Activated naive CD4-positive, alpha-beta T cell treated with anti-CD3 and anti-CD28 coated beads, Interleukin-2, amount 10 ng/mL, durations not matched to agents 7 days and 5 days (primary cell): ENCODE data around the gene SCARB1.

Experiments used
- CTCF ChIA-PET: fragments of 350-600 bp; sonication (Branson Sonifier 250); formaldehyde crosslinking; loops from one replicate; lab custom pipeline; 2021; ENCODE audit warnings: antibody characterized with exemption; lab: Charles Lee
- DNase-seq: peaks from one replicate; pipeline ENCODE4 v3.0.0-alpha.2; 2020
- H3K27ac Mint-ChIP-seq: one replicate; pipeline ENCODE4 v1.8.0; 2021; ENCODE audit warnings: mild to moderate bottlenecking, moderate library complexity, mixed read lengths
- H3K27me3 Mint-ChIP-seq: one replicate; pipeline ENCODE4 v1.8.0; 2021; ENCODE audit warnings: mild to moderate bottlenecking, mixed read lengths
- H3K36me3 Mint-ChIP-seq: one replicate; pipeline ENCODE4 v1.8.0; 2021; ENCODE audit warnings: mixed read lengths
- H3K4me1 Mint-ChIP-seq: one replicate; pipeline ENCODE4 v1.8.0; 2021; ENCODE audit warnings: mixed read lengths
- H3K4me3 Mint-ChIP-seq: one replicate; pipeline ENCODE4 v1.8.0; 2021; ENCODE audit warnings: mild to moderate bottlenecking, moderate library complexity, mixed read lengths
- H3K9me3 Mint-ChIP-seq: one replicate; pipeline ENCODE4 v1.8.0; 2021; ENCODE audit warnings: mixed read lengths

Gene SCARB1

DNA sequence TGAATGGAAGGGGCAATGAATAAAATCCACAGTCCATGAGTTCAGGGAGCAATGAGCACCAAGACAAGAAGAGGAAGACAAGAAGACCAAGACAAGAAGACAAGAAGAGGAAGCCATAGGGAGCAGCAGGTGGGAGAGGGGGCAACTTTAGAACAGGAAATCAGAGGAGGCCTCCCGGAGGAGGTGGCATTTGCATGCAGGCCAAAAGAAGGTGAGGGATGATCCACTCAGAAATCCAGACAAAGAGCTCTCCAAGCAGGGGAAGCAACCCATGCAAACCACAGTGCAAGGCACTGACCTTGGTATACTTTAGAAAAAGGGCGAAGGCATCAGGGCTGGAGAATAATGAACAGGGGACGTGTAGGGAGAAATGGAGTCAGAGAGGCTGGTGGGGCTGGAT is 58.6 kb downstream of the SCARB1 start:
- CTCF ChIA-PET = interaction anchor here (0.6 kb wide), 1 partner anchor 1061 kb away, joined by 3 read pairs; no protein-coding TSS in a partner anchor
- Mint-ChIP-seq H3K4me3 (no peak overlapping the region), H3K27me3 (no peaks in the 10 kb centered on the region), H3K36me3 (no peaks in the 10 kb centered on the region), H3K4me1 (no peaks in the 10 kb centered on the region), H3K9me3 (no peaks in the 10 kb centered on the region), H3K27ac (no peak overlapping the region)
- no peak for DNase-seq

DNA sequence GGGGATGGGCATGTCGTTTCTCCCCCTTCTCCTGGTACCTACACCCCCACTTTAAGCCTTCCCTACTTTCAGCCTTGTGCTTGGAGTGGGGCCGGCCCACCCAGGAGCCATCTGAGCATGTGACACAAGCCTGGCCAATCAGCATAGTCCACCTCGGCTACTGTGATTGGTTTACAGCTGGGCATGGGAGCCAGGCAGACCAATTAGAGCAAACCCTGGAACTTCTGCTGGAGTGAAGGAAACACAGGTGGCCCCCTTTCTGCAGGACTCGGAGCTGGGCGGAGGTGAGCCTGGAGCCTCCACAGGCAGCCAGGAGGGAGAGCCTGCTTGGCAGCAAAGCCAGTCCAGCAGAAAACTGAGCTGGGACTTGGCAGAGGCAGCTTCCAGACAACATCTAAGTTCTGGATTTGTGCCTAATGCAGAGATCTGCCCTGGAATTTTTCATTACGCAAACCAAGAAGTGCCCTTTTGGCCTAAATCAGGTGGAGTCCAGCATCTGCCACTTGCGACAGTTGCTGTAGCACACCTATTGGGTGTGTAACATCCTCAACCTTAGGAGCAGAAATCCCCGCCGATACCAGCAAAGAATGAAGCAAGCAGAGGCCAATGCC is 59.5 kb downstream of the SCARB1 start:
- H3K4me3 Mint-ChIP-seq = no peak overlapping the region
- no peaks in the 10 kb centered on the region for H3K36me3 Mint-ChIP-seq
- no peak for DNase-seq
- H3K9me3 Mint-ChIP-seq = no peaks in the 10 kb centered on the region
- no peaks in the 10 kb centered on the region for H3K4me1 Mint-ChIP-seq
- no peaks in the 10 kb centered on the region for H3K27me3 Mint-ChIP-seq
- CTCF ChIA-PET = no interaction called here
- no peak overlapping the region for H3K27ac Mint-ChIP-seq

DNA sequence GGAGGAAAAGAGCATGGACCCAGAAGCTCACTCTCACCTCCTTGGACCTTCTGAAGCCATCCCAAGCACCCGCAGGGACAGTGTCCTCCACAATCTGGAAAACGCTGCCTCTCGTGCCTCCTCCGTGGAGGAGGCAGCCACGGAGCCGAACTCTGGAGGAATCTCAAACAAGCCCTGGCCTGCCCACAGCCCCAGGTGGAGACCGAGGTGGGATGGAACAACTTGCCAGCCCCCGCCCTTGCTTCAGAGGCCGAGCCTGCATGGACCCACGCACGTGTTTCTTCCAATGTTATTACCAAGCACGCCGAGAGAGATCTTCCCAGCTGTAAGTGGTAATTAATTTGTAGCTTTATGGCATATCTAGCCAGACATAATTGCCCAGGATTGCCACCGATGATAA is 61.3 kb downstream of the SCARB1 start:
- no peak overlapping the region for H3K4me3 Mint-ChIP-seq
- H3K27me3 Mint-ChIP-seq = no peaks in the 10 kb centered on the region
- no peak for DNase-seq
- no peaks in the 10 kb centered on the region for H3K9me3 Mint-ChIP-seq
- H3K4me1 Mint-ChIP-seq = no peaks in the 10 kb centered on the region
- CTCF ChIA-PET = no interaction called here
- no peak overlapping the region for H3K27ac Mint-ChIP-seq
- no peaks in the 10 kb centered on the region for H3K36me3 Mint-ChIP-seq

DNA sequence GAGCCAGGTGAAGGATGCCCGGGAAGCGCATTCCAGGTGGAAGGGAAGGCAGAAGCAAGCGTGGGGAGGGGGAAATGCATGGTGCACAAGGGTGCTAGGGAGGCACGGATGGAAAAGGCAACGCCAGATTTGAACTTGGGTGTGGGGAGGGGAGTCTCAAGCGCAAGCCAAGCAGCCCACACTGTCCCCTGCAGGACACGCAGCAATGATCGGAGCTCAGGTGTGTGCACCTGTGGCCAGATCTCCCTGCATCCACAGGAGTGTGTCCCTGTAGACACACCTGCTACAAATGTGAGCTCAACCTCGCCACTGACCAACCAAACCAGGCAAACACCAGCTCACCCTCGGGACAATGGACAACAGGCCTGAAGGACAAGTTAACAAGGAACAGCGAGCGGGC is 63.2 kb downstream of the SCARB1 start:
- H3K36me3 Mint-ChIP-seq = no peaks in the 10 kb centered on the region
- H3K9me3 Mint-ChIP-seq = no peaks in the 10 kb centered on the region
- peaks cover 12% of the 10 kb centered on the region for H3K4me1 Mint-ChIP-seq
- DNase-seq = no peak
- no peaks in the 10 kb centered on the region for H3K27me3 Mint-ChIP-seq
- H3K27ac Mint-ChIP-seq = no peak overlapping the region
- no peak overlapping the region for H3K4me3 Mint-ChIP-seq
- CTCF ChIA-PET = interaction anchor here (0.6 kb wide), 1 partner anchor 904 kb away, joined by 3 read pairs; no protein-coding TSS in a partner anchor

DNA sequence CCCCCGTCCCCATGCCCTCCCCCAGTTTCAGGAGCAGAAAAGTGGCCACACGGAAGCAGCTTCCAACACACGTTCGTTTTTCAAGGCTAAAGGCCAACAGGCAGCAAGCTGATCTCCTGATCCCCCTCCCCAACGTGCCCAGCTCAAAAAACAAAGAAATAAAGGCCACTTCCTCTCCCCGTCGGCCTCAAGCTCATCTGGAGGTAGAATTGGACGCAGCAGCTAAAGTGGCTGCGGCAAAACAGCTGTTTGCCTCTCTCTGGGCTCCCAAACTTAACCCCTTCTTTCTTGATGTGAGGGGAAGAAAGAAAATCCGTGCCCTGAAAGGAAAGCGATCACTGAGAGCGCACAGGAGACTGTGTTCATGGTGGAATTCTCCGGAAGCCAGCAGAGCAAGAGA is 66.3 kb downstream of the SCARB1 start:
- DNase-seq = no peak
- Mint-ChIP-seq H3K27ac (no peak overlapping the region), H3K36me3 (no peaks in the 10 kb centered on the region), H3K4me1 (peaks cover 12% of the 10 kb centered on the region), H3K27me3 (no peaks in the 10 kb centered on the region), H3K4me3 (no peak overlapping the region), H3K9me3 (no peaks in the 10 kb centered on the region)
- CTCF ChIA-PET = no interaction called here

DNA sequence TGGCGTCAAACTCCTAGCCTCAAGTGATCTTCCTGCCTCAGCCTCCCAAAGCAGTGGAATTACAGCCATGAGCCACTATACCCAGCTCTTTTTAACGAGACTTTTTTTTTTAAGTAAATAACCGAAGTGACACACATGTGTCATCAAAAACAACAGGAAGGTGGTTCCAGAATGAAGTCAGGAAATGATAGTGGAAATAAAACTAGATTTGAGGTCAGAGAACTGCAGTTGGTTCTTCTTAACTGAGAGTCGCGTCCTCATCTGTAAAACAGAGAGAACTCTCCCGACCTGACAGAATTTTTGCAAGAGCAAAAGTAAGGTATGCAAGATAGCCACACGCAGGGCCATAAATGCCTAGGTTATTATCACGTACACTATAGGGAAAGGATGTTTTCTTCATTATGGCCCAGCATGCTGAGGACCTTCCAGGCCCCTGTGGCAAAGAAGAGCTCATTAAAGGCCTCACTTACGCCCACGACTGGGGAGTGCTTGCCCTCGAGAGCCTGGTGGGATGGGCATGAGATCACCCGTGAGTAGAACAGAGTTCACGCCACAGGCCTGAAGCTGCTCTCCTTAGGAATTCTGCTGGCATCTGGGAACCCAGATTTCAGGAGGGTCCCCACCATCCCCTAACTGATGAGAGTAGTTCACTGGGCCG is 67.2 kb downstream of the SCARB1 start:
- Mint-ChIP-seq H3K27me3 (no peaks in the 10 kb centered on the region), H3K4me3 (no peak overlapping the region), H3K4me1 (peaks cover 12% of the 10 kb centered on the region), H3K36me3 (no peaks in the 10 kb centered on the region), H3K27ac (no peak overlapping the region), H3K9me3 (no peaks in the 10 kb centered on the region)
- CTCF ChIA-PET = no interaction called here
- no peak for DNase-seq

DNA sequence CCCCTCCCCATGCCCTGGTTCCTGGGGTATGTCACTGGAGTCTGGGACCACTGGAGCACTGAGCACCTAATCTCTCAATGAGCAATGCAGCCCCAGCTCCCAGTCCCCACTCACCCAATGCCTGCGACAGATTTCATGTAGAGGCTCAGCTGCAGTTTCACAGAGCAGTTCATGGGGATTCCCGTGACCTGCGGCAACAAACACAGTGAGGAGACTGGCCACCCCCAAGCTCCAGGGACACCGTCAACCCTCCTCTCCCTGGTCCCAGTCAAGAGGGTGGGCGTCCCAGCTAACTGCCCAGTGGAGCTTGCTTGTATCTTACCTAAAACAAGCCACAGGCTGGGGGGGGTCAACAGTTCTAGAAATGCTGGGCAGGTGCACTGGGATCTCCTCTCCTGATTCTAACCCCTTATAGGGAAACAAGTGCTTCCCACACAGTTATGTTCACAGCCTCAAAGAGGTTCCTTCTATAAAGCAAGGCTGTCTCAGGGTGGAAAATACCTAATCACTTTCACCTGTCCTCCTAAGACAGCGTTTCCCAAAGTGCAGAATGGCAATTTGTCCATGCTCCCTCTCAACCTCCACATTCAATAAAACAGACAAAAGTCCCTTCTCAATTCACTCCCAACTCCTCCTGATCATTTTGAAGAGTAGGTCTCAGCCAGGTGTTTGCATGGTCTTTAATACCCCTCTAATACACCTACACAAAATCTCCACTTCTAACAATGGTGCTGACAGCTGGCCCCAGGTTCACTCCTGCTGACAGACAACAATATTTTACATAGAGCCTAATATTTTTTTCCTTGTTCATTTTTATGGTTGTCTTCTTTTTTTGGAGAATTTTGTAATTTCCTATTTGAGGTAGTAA is 68.3 kb downstream of the SCARB1 start:
- DNase-seq = no peak
- Mint-ChIP-seq H3K4me1 (peaks cover 12% of the 10 kb centered on the region), H3K27me3 (no peaks in the 10 kb centered on the region), H3K36me3 (no peaks in the 10 kb centered on the region), H3K4me3 (no peak overlapping the region), H3K9me3 (no peaks in the 10 kb centered on the region), H3K27ac (no peak overlapping the region)
- CTCF ChIA-PET = no interaction called here

DNA sequence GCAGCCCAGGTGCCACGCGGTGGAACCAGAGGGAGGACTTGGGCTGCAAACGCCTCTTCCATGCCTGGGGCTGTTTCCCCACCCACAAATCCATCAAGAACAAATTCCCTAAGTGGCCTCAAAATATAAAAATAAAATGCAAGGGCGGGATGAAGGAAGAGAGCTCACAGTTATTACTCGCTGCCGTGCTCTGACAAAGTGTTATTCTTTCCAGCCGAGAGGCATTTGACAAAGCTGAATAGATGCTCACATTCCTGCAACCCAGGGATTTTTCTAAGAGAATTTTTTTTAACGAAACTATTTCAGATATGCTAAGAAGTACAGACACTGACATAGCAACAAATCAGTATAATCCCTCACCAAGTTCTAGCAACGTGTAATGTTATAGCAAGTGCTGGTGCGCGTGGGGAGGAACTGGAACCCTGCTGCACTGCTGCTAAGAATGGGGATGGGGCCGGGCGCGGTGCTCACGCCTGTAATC is 70.7 kb downstream of the SCARB1 start:
- Mint-ChIP-seq H3K36me3 (no peaks in the 10 kb centered on the region), H3K4me3 (no peak overlapping the region), H3K4me1 (peaks cover 12% of the 10 kb centered on the region), H3K27ac (no peak overlapping the region), H3K27me3 (no peaks in the 10 kb centered on the region), H3K9me3 (no peaks in the 10 kb centered on the region)
- DNase-seq = no peak
- CTCF ChIA-PET = no interaction called here

DNA sequence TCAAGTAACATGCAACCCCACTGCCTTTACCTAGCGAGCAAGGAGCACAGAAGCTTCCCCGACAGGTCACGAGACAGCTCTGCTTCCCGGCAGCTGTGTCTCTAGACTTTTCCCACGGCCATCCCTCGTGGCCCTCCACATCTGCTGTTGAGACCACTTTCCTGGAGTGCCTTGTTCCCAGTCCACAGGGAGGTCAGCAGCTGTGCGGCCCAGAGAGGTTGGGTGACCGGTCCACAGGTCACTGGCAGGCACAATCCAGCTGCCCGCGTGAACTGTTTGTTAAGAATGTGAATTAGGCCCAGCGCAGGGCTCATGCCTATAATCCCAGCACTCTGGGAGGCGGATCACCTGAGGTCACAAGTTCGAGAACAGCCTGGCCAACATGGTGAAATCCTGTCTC is 71.5 kb downstream of the SCARB1 start:
- Mint-ChIP-seq H3K27ac (no peak overlapping the region), H3K9me3 (no peaks in the 10 kb centered on the region), H3K27me3 (no peaks in the 10 kb centered on the region), H3K4me3 (no peak overlapping the region), H3K4me1 (peaks cover 12% of the 10 kb centered on the region), H3K36me3 (no peaks in the 10 kb centered on the region)
- no peak for DNase-seq
- CTCF ChIA-PET = no interaction called here

DNA sequence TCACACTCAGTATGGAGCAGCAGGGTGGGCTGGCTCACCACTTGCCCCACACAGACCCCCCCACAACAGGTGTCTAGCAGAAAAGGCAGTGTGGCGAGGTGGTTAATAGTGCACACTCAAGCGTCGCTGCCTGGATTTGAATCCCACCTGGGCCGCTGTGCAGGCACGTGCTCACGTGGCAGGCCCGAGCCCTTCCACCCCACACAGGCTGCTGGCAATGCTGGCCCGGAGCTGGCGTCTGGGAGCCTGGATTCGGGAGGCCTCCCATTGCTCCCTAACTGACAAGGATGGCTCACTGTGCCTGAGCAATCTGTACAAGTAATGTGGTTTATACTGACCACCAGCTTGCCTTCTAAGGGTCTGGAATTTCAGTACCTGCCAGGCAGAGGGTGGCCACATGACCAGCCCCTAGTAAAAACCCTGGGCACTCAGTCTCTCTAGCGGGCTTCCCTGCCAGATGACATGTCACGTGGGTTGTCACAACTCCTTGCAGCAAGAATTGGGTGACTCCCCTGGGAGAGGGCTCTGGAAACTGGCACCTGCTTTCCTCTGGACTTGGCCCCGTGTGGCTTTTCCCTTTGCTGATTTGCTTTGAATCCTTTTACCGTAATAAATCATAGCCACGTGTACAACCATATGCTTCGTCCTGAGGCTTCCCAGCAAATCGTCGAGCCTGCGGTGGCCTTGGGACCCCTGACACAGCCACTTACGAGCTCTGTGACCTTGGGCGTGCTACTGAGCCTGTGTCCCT is 72.8 kb downstream of the SCARB1 start:
- no peaks in the 10 kb centered on the region for H3K9me3 Mint-ChIP-seq
- no peaks in the 10 kb centered on the region for H3K4me1 Mint-ChIP-seq
- DNase-seq = no peak
- H3K27me3 Mint-ChIP-seq = no peaks in the 10 kb centered on the region
- H3K4me3 Mint-ChIP-seq = no peak overlapping the region
- H3K36me3 Mint-ChIP-seq = no peaks in the 10 kb centered on the region
- H3K27ac Mint-ChIP-seq = no peak overlapping the region
- CTCF ChIA-PET = no interaction called here

DNA sequence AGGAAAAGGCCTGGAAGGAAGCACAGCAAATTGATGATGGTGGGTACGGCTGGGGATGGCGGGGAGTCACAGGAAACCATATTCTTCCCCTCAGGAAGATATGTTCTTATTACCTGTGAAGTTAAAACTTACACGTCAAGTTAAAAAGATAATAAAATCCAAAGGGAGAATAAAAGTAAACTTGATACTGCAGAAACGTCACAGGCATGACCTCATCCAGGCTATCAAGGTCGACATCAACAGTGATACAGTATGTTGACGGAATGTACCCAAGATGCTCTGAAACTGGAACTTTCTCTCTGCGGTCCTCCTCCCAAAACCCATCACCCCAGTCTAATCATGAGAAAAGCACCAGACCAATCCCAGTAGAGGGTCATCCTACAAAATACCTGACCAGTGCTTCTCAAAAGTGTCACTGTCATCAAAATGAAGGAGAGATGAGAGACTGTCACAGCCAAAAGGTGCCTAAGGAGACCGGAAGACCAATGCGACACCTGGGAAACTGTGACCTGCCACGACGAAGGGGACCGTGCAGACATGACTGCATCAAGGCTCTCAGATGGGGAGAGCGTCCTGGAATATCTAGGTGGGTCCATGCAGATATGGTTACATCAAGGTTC is 74.6 kb downstream of the SCARB1 start:
- Mint-ChIP-seq H3K9me3 (no peaks in the 10 kb centered on the region), H3K36me3 (no peaks in the 10 kb centered on the region), H3K27ac (no peak overlapping the region), H3K27me3 (no peaks in the 10 kb centered on the region), H3K4me1 (no peaks in the 10 kb centered on the region), H3K4me3 (no peak overlapping the region)
- CTCF ChIA-PET = no interaction called here
- DNase-seq = no peak

DNA sequence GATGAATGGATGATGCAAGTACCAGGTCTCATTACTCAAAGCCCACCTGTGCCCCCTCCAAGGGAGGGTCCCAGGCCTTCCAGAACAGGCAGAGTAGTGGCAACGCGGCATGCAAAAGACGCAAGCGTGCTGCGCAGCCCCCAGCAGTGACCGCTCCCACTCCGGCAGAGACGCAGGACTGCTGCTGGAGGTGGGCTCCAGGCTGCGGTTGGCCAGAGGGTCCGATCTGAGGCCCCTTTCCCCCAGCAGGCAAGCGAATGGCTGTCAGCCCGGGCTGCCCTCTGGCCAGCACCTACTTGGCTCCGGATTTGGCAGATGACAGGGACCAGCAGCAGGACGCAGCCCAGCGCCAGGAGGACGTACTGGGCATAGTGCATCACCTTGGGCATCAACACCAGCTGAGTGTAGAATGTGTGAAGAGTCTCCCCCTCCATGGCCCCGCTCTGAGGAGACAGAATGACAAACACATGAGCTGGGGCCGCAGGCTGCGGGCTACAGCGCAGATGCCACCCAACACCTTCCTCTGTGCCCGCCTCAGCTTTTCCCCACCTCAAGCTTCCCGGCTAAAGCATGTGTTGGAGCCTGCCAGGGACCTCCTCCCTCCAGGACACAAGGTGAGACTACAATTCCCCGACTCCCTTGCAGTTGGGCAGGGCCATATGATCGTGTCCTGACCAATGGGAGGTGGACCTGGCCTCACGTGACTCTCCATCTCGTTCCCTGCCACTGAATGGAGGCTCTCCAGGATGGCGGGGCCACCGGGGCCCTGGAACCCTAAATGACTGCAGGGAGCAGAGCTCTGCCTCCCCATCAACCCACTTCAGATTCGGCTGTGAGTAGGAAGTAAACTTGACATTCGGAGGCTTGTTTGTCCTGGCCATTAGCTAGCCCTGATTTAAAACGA is 77.4 kb downstream of the SCARB1 start:
- Mint-ChIP-seq H3K9me3 (no peaks in the 10 kb centered on the region), H3K4me3 (no peak overlapping the region), H3K4me1 (no peaks in the 10 kb centered on the region), H3K36me3 (no peaks in the 10 kb centered on the region), H3K27ac (no peak overlapping the region), H3K27me3 (no peaks in the 10 kb centered on the region)
- no peak for DNase-seq
- CTCF ChIA-PET = interaction anchor here (1.1 to 1.6 kb wide), 2 partner anchors 15 kb away, joined by 4 to 6 read pairs; no protein-coding TSS in a partner anchor
